Measurements from ENCODE around the gene IPO4.

Gene IPO4

DNA sequence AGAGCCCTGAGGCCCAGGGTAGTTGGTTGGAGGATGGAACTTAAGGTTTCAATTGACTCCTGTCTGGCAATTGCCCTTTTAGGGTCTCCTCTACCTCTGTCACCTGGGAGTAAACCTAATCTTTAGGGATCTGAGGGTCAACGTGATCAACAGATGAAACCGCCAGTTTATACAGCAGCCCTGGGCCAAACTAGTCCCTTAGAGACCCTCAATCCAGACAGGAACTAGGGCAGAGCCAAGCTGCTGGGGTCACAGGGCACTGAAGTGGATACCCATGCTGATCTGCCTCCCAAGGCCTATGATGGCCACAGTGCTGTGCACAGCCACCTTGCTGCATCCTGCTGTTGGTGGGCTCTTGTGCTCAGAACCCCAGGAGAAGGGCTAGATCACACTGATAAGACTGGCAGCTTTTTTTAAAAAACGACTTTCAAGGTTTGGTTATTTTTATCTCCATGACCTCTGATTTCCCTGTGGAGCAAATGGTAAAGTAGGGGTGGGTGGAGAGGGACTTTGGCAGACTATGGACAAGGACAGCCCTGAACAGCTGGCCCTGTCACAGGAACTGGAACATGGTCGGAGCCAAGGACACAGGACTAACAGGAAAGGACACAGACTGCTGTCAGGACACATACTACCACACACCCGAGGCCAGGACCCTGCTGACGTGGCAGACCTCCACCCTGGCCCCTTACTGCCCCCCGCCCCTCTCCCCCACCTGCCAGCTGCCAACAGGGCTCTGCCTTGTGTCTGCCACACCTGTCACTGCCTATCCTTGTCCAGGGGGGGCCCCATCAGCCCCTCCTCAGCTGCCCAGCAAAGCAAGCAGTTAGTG lies 57.7 kb downstream of the IPO4 start:
- Histone ChIP-seq H3K4me2 (ENCODE audit: low read length) (no peak overlapping the region), H3K36me3 (ENCODE audit: control insufficient read depth, insufficient read depth, low read length) (no peaks in the 10 kb centered on the region), H3K9ac (no peak overlapping the region), H2AFZ (no peak overlapping the region), H3K79me2 (no peaks in the 10 kb centered on the region), H3K27ac (peak overlapping the region; percentile 11), H3K4me1 (no peaks in the 10 kb centered on the region), H3K4me3 (ENCODE audit: low read depth, low read length) (no peak overlapping the region), H3K9me3 (ENCODE audit: control insufficient read depth, low read length) (no peaks in the 10 kb centered on the region), H3K27me3 (ENCODE audit: control insufficient read depth, insufficient read depth, low read length) (no peaks in the 10 kb centered on the region)
- TF ChIP-seq, protein P1, sequence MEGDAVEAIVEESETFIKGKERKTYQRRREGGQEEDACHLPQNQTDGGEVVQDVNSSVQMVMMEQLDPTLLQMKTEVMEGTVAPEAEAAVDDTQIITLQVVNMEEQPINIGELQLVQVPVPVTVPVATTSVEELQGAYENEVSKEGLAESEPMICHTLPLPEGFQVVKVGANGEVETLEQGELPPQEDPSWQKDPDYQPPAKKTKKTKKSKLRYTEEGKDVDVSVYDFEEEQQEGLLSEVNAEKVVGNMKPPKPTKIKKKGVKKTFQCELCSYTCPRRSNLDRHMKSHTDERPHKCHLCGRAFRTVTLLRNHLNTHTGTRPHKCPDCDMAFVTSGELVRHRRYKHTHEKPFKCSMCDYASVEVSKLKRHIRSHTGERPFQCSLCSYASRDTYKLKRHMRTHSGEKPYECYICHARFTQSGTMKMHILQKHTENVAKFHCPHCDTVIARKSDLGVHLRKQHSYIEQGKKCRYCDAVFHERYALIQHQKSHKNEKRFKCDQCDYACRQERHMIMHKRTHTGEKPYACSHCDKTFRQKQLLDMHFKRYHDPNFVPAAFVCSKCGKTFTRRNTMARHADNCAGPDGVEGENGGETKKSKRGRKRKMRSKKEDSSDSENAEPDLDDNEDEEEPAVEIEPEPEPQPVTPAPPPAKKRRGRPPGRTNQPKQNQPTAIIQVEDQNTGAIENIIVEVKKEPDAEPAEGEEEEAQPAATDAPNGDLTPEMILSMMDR (IDR thresholded peaks at IDR 0.05) = no peak

DNA sequence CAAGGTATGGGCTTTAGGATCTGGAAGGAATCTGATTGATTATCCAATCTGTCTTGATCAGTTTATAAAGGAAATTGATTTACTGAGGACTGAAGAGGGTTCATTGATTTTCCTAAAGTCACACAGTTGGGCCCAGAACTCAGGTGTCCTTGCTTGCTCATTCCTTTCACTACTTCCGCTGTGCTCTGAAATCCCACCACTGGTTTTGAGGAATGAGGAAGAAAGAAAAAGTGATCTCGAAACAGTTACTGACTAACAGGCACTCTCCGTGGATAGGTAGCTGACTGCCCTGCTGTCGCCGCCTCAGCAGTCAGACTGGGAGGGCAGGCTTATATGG lies 58.3 kb downstream of the IPO4 start, which contains the start of gene FITM1:
FITM1 (plus strand) TSS at position 280 of the 337 bp plus-strand sequence. CDS start 905 bp downstream, outside the sequence.
- Histone ChIP-seq H3K4me1 (no peaks in the 10 kb centered on the region), H3K4me3 (ENCODE audit: low read depth, low read length) (no peak within 1 kb of the TSS), H2AFZ (no peak within 1 kb of the TSS), H3K36me3 (ENCODE audit: control insufficient read depth, insufficient read depth, low read length) (no peaks in the 10 kb centered on the region), H3K27ac (peak within 1 kb of the TSS; percentile 11), H3K27me3 (ENCODE audit: control insufficient read depth, insufficient read depth, low read length) (no peaks in the 10 kb centered on the region), H3K4me2 (ENCODE audit: low read length) (no peak within 1 kb of the TSS), H3K9ac (no peak within 1 kb of the TSS), H3K9me3 (ENCODE audit: control insufficient read depth, low read length) (no peaks in the 10 kb centered on the region), H3K79me2 (no peaks in the 10 kb centered on the region)
- TF ChIP-seq, protein P1 (IDR thresholded peaks at IDR 0.05) = no peak

Measured in parathyroid adenoma (tissue), 2 donors.